Thyroid gland (tissue), 4 donors: ENCODE data around the gene PLPPR1. TPM values are rescaled to one million over a fixed set of nuclear protein-coding genes. Genes with fewer than 3 reads are reported as not detected.

Source experiments
- DNase-seq, 2 donors: peaks; one replicate each; pipeline ENCODE4 v3.0.0-alpha.2; 2019
- H3K27ac ChIP-seq, 3 donors: fragments of 200-600 bp; sonication (generic); 1 replicate in 2 of 3; 2 replicates in 1 of 3; pipeline ENCODE4 v1.5.1; 2016 to 2019; ENCODE audit warnings: mild to moderate bottlenecking in 1 of 3, moderate library complexity in 1 of 3
- H3K27me3 ChIP-seq: fragments of 200-600 bp; sonication (generic); one replicate; pipeline ENCODE4 v1.5.1; 2019
- H3K36me3 ChIP-seq, 2 donors: fragments of 200-600 bp; sonication (generic); one replicate each; pipeline ENCODE4 v1.5.1; 2016 to 2019
- H3K4me1 ChIP-seq, 2 donors: fragments of 200-600 bp; sonication (generic); one replicate each; pipeline ENCODE4 v1.5.1; 2017 to 2019
- H3K4me3 ChIP-seq, 3 donors: fragments of 200-600 bp; sonication (generic); replicated peaks in 1 of 3; 1 replicate in 2 of 3; 2 replicates in 1 of 3; pipeline ENCODE4 v1.5.1; 2016; ENCODE audit warnings: mild to moderate bottlenecking in 1 of 3
- H3K9me3 ChIP-seq: fragments of 200-600 bp; sonication (generic); one replicate; pipeline ENCODE4 v1.5.1; 2017
- POLR2A ChIP-seq, 2 donors: fragments of 450-650 bp; IDR thresholded peaks; one replicate each; pipeline ENCODE4 v1.6.1; 2017; ENCODE audit warnings: antibody characterized with exemption in 2 of 2, mild to moderate bottlenecking in 2 of 2, moderate library complexity in 1 of 2
- WGBS, 2 donors: methylation state at CpG; one replicate each; pipeline ENCODE4 v1.1.5; 2017; 5-methylcytosine and 5-hydroxymethylcytosine counted together
- intact Hi-C: fragments of 100-400 bp; cut with DNase I; formaldehyde crosslinking; loops from one replicate; pipeline ENCODE4 v1.15.1; 2023
- total RNA-seq, 4 donors: library from RNA; depleted of rRNA; stranded (reverse); fragments of >200 nt; gene quantifications; one replicate each; pipeline ENCODE4 v1.2.3, GENCODE V29; 2016
- TF ChIP-seq, protein P1 (sequence below), 6 experiments: fragments of 200-600 bp in 3 of 6; fragments of 450-650 bp in 3 of 6; sonication (generic) in 3 of 6; IDR thresholded peaks; one replicate each; pipeline ENCODE4 v1.5.1; 2016 to 2019; ENCODE audit warnings: antibody characterized with exemption in 6 of 6, mild to moderate bottlenecking in 2 of 6, inconsistent platforms in 1 of 6, moderate library complexity in 1 of 6

The PLPPR1 gene
- total RNA-seq, 4 donors from 2014 or later, result 0.22 to 0.24 TPM; not detected in 2

GRCh38 chr9:101072259-101072658 lies 43.7 kb downstream of the PLPPR1 start:
- H3K27ac ChIP-seq, result no peak overlapping the region
- H3K27me3 ChIP-seq, result no peaks in the 10 kb centered on the region
- intact Hi-C loops, result no loop called here
- TF ChIP-seq, protein P1, sequence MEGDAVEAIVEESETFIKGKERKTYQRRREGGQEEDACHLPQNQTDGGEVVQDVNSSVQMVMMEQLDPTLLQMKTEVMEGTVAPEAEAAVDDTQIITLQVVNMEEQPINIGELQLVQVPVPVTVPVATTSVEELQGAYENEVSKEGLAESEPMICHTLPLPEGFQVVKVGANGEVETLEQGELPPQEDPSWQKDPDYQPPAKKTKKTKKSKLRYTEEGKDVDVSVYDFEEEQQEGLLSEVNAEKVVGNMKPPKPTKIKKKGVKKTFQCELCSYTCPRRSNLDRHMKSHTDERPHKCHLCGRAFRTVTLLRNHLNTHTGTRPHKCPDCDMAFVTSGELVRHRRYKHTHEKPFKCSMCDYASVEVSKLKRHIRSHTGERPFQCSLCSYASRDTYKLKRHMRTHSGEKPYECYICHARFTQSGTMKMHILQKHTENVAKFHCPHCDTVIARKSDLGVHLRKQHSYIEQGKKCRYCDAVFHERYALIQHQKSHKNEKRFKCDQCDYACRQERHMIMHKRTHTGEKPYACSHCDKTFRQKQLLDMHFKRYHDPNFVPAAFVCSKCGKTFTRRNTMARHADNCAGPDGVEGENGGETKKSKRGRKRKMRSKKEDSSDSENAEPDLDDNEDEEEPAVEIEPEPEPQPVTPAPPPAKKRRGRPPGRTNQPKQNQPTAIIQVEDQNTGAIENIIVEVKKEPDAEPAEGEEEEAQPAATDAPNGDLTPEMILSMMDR (IDR thresholded peaks at IDR 0.05), result no peak
- no peak for TF ChIP-seq POLR2A (IDR thresholded peaks at IDR 0.05)
- no peaks in the 10 kb centered on the region for H3K9me3 ChIP-seq
- 73 to 80% methylated on average over 3 of the region's 3 CpGs for WGBS, 2 donors
- H3K36me3 ChIP-seq, result no peaks in the 10 kb centered on the region
- H3K4me3 ChIP-seq, result no peak overlapping the region
- no peaks in the 10 kb centered on the region for H3K4me1 ChIP-seq
- DNase-seq, result no peak

GRCh38 chr9:101073122-101073521 lies 44.6 kb downstream of the PLPPR1 start:
- Histone ChIP-seq H3K4me1 (no peaks in the 10 kb centered on the region), H3K27ac (no peak overlapping the region), H3K4me3 (no peak overlapping the region), H3K9me3 (no peaks in the 10 kb centered on the region), H3K27me3 (no peaks in the 10 kb centered on the region), H3K36me3 (no peaks in the 10 kb centered on the region)
- TF ChIP-seq POLR2A (IDR thresholded peaks at IDR 0.05), result no peak
- TF ChIP-seq, protein P1 (IDR thresholded peaks at IDR 0.05), result no peak
- intact Hi-C loops, result no loop called here
- 34 to 51% methylated on average over 2 of the region's 2 CpGs for WGBS, 2 donors
- no peak for DNase-seq

- H3K4me1 ChIP-seq, result no peaks in the 10 kb centered on the region
- H3K9me3 ChIP-seq, result no peaks in the 10 kb centered on the region
- WGBS, 2 donors, result 79 to 84% methylated on average over 3 of the region's 3 CpGs
- H3K36me3 ChIP-seq, result no peaks in the 10 kb centered on the region
- no peak overlapping the region for H3K4me3 ChIP-seq
- H3K27ac ChIP-seq, result no peak overlapping the region
- no peaks in the 10 kb centered on the region for H3K27me3 ChIP-seq
- TF ChIP-seq, protein P1 (IDR thresholded peaks at IDR 0.05), result no peak
- TF ChIP-seq POLR2A (IDR thresholded peaks at IDR 0.05), result no peak
- no peak for DNase-seq
- intact Hi-C loops, result no loop called here
These were observed 53.1 kb downstream of the PLPPR1 start for GRCh38 chr9:101081641-101082040.

DNA sequence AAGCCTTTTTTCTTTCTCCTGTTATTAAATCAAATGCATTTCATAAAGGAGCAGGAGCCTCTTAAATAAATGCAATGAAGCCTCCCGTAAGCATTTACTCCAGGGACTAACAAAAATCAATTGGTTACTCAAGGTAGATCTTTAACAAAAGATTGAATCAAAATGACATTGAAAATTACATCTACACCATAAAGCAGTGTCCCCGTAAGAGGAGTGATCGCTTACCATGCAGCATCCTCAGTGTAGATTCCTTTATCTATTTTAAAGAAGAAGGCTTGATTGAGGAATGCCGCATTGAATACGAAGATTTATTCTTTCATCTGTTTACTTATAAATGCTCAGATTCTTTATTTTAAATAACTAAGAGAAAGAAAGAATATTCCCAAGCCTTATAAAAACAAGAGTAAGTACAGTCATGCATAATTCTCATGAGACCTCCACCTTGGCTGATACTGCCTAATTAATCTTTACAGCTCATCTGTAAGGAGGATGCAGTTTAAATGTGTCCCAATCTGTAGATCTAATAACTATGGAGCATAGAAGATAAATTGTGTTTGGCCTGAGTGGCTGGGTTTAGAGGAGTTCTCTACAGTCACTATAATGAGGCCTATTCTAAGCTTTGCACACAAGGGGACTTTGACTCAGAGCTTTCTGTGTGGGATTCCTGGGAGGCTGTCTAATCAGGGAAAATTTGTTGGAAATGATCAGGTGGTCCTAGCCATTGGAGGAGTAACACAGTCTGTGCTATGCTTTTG lies 55.1 kb downstream of the PLPPR1 start:
- no peak for DNase-seq
- Histone ChIP-seq H3K36me3 (no peaks in the 10 kb centered on the region), H3K9me3 (no peaks in the 10 kb centered on the region), H3K27ac (no peak overlapping the region), H3K27me3 (no peaks in the 10 kb centered on the region), H3K4me3 (no peak overlapping the region), H3K4me1 (no peaks in the 10 kb centered on the region)
- TF ChIP-seq POLR2A (IDR thresholded peaks at IDR 0.05), result no peak
- TF ChIP-seq, protein P1 (IDR thresholded peaks at IDR 0.05), result no peak
- intact Hi-C loops, result no loop called here
- 87 to 89% methylated on average over 5 of the region's 5 CpGs for WGBS, 2 donors

DNA sequence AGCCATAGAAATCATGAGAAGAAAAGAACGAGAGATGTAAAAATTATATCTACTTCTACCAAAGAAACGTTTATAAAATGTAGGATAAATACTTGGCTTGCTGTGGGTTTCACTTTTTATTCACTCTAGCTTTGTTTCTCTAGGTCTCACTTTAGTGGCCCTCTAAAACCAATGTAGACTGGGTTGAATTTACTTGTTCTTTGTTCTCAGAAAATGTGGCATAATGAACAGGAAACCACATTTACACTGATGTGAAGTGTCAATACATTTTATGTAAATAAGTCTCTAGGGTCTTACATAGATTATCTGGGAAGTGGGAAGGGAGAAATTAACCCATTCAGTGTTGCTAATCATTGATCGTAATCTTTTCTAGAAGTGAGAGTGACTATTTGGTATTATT lies 58.9 kb downstream of the PLPPR1 start:
- H3K27ac ChIP-seq, result no peak overlapping the region
- intact Hi-C loops, result no loop called here
- no peaks in the 10 kb centered on the region for H3K4me1 ChIP-seq
- TF ChIP-seq POLR2A (IDR thresholded peaks at IDR 0.05), result no peak
- TF ChIP-seq, protein P1 (IDR thresholded peaks at IDR 0.05), result no peak
- no peaks in the 10 kb centered on the region for H3K36me3 ChIP-seq
- H3K27me3 ChIP-seq, result no peaks in the 10 kb centered on the region
- no peaks in the 10 kb centered on the region for H3K9me3 ChIP-seq
- no peak overlapping the region for H3K4me3 ChIP-seq
- DNase-seq, result no peak
- WGBS, 2 donors, result 67 to 69% methylated on average over 3 of the region's 3 CpGs
